Bronchial epithelial cell (primary cell): Measurements from ENCODE around the gene ITPR2. TPM values are rescaled to one million over a fixed set of nuclear protein-coding genes. Genes with fewer than 3 reads are reported as not detected.

Experiments used
- DNase-seq: peaks from one replicate; pipeline ENCODE4 v3.0.0-alpha.2; 2010; ENCODE audit warnings: low read depth
- FAIRE-seq: peaks from 2 replicates; lab custom pipeline; 2011; peaks lifted over from hg19 to GRCh38; lab: Jason Lieb, UNC
- H3K27me3 ChIP-seq: 2 replicates; pipeline ENCODE4 v1.5.1; 2011; ENCODE audit warnings: low read length; ENCODE audit not compliant: control insufficient read depth, insufficient read depth
- H3K36me3 ChIP-seq: 2 replicates; pipeline ENCODE4 v1.5.1; 2011; ENCODE audit warnings: low read length; ENCODE audit not compliant: control insufficient read depth, insufficient read depth
- H3K4me3 ChIP-seq: 2 replicates; pipeline ENCODE4 v1.5.1; 2011; ENCODE audit warnings: mild to moderate bottlenecking, low read depth, low read length, control low read depth
- total RNA-seq: library from RNA; depleted of rRNA; stranded (reverse); fragments of >200 nt; gene quantifications from 2 replicates; pipeline ENCODE4 v1.2.1, GENCODE V29; 2014
- TF ChIP-seq, protein P1 (sequence below): IDR thresholded peaks from 2 replicates; pipeline ENCODE4 v1.5.1; 2011; ENCODE audit warnings: mild to moderate bottlenecking, moderate library complexity, low read length, control low read depth, inconsistent platforms; ENCODE audit not compliant: insufficient read depth, severe bottlenecking

Gene ITPR2
- total RNA-seq, 1 donor from 2014 or later: 5.8 TPM

DNA sequence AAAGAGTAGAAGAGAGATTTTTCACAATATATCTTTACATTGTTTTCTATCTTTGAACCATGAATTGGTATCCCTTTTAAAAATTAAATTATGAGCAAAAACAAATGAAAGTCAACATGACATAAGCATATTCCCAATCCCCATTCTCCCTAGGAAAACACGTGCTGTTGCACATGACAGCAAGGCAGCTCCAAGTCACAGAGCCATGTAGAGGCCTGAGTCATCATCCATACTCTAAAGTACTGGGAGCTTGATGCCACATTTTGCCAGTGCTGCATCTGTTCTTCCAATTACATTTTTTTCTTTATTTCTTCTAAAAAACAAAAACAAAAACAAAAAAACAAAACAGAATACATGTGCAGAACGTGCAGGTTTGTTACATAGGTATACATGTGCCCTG is 115.2 kb downstream of the ITPR2 start:
- Histone ChIP-seq H3K4me3 (no peak overlapping the region), H3K36me3 (no peaks in the 10 kb centered on the region), H3K27me3 (no peaks in the 10 kb centered on the region)
- FAIRE-seq: no peak
- DNase-seq: no peak
- TF ChIP-seq, protein P1, sequence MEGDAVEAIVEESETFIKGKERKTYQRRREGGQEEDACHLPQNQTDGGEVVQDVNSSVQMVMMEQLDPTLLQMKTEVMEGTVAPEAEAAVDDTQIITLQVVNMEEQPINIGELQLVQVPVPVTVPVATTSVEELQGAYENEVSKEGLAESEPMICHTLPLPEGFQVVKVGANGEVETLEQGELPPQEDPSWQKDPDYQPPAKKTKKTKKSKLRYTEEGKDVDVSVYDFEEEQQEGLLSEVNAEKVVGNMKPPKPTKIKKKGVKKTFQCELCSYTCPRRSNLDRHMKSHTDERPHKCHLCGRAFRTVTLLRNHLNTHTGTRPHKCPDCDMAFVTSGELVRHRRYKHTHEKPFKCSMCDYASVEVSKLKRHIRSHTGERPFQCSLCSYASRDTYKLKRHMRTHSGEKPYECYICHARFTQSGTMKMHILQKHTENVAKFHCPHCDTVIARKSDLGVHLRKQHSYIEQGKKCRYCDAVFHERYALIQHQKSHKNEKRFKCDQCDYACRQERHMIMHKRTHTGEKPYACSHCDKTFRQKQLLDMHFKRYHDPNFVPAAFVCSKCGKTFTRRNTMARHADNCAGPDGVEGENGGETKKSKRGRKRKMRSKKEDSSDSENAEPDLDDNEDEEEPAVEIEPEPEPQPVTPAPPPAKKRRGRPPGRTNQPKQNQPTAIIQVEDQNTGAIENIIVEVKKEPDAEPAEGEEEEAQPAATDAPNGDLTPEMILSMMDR: no peak

DNA sequence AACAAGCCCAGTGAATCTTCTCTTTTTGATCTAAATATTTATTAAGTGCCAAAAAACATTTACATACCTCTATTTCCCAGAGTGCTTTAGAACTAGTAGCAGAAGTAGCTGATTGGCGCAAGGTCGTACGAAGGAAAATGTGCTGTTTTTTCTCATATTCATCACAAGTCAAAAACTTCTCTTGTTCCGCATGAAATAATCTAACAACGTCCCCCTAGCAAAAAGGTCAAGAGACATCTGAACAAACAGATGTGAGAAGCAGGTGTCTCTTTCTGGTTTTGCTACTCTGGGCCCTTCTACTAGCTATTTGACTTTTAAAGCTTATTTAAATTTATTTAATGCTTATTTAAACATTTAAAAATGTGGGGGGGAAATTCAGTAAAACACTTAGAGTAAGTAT is 117.8 kb downstream of the ITPR2 start:
- FAIRE-seq (no peak), DNase-seq (no peak)
- TF ChIP-seq, protein P1: no peak
- Histone ChIP-seq H3K36me3 (no peaks in the 10 kb centered on the region), H3K4me3 (no peak overlapping the region), H3K27me3 (no peaks in the 10 kb centered on the region)

DNA sequence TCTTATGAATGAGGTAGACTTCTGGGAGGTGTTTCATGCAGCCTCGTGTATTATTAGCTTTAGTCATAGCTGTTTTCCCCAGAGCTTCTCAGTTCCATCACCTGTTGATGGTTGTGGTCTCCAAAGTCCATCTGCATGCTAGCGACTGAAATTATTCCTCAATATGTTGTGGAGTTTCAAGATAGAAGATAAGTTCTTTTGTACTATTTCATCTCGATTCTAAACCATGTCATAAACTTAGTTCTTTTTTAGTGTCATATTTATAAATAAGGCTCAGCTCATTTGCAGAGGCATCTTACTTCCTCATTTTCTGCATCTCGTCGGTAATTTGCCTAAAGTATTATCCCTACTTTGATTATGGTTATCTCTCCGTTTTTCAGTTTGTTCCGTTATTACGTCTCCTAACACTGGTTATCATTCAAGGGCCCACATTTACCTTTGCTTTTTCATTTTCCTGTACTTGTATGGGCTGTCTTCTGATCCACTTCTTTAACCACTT is 119.1 kb downstream of the ITPR2 start:
- no peaks in the 10 kb centered on the region for H3K27me3 ChIP-seq
- H3K36me3 ChIP-seq: no peaks in the 10 kb centered on the region
- no peak overlapping the region for H3K4me3 ChIP-seq
- FAIRE-seq (no peak), DNase-seq (no peak)
- TF ChIP-seq, protein P1: no peak

DNA sequence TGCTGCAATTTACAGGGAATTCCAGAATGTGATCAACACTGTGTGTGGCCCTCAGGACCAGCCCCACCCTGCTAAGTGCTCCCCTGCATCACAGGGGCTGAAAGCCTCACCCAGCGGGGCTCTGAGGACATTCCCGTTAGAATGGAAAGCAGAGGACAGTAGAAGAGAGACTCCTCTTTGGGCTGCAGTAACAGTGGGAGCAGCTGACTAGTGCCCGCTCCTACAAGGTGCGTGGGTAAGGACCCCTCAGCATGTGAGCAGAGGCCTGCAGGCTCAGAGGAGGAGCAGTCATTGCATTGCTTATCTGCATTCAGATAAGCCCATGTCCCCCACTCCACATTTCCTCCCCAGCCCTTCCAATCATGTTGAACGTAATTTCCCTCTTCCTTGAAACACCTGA is 120.1 kb downstream of the ITPR2 start:
- no peaks in the 10 kb centered on the region for H3K36me3 ChIP-seq
- H3K4me3 ChIP-seq: no peak overlapping the region
- H3K27me3 ChIP-seq: no peaks in the 10 kb centered on the region
- TF ChIP-seq, protein P1: no peak
- FAIRE-seq: no peak
- no peak for DNase-seq

DNA sequence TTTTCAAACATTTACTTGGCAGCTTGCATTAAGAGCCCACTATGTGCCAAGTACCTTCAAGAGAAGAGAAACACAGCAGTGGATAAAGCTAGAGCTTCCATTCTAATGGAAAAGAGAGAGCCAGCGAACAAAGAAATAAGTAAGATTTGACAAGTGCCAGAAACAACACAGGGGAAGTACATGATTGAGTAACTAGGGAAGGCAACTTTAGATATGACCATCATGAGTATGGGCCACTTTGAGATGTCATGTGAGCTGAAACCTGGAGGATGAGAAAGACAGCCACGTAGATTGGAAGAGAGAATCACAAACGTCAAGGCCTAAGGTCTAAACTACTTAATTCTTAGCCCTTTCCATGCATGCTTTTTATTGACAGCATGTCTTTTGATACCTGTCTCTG is 121.4 kb downstream of the ITPR2 start:
- no peak for DNase-seq
- Histone ChIP-seq H3K27me3 (no peaks in the 10 kb centered on the region), H3K36me3 (no peaks in the 10 kb centered on the region), H3K4me3 (no peak overlapping the region)
- FAIRE-seq: no peak
- TF ChIP-seq, protein P1: no peak

DNA sequence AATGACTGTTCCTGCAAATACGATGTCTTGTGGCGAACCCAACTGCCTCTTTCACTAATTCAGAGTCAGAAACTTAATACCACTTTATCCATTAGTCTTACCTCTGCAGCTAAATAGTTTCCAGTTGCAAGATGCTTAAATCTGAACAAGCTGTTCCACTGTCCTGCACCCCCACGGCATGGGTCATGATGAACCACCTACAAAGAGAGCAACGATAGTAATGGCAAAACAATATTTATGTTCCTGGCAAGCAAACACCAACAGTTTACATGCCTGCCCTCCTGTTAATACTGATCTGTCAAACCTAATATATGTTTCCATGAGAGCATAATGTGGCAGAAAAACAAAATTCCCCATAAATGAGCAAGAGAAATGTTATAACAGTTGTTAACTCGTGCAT is 121.9 kb downstream of the ITPR2 start:
- TF ChIP-seq, protein P1: no peak
- Histone ChIP-seq H3K27me3 (no peaks in the 10 kb centered on the region), H3K36me3 (no peaks in the 10 kb centered on the region), H3K4me3 (no peak overlapping the region)
- no peak for DNase-seq
- no peak for FAIRE-seq
